Measurements from ENCODE around the gene ZNF467. TPM values are rescaled to one million over a fixed set of nuclear protein-coding genes. Genes with fewer than 3 reads are reported as not detected.

Gene ZNF467
- total RNA-seq, 2 donors from 2014 or later = 0.91 to 2.5 TPM

DNA sequence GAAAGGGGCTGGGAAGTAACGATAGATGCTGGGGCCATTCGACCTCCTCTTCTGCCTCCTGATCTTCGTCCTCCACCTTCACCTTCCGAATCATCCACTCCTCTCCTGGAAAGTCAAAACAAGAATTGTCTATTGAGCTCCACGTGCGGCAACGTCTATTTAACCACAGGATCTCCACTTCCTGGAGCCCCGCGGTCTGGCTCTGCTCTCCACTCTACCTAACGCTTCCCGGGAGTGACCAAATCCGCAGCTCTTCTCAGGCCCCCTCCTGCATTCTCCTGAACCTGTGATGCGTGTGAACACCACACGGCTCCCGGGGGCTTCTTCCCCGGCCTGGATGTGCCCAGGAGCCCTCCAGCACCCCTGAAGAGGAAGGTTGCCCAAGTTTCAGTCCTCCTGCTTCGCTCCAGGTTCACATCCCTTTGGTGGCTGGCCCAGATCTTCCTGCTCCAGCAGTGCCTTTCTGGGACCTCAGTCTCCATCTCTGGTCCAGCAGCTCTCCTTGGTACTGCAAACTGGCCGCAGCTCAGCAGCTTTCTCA lies 7.2 kb downstream of the ZNF467 start:
- no peak overlapping the region for H3K27ac Mint-ChIP-seq
- peaks cover 100% of the 10 kb centered on the region for H3K27me3 Mint-ChIP-seq (ENCODE audit: insufficient read depth)
- Histone ChIP-seq H3K27me3 (ENCODE audit: control insufficient read depth, insufficient read depth, low read length, poor library complexity, severe bottlenecking) (peaks cover 100% of the 10 kb centered on the region), H3K4me3 (ENCODE audit: low read length) (peak overlapping the region; percentile 58), H3K4me1 (ENCODE audit: control insufficient read depth, insufficient read depth, low read length) (no peaks in the 10 kb centered on the region), H3K9ac (ENCODE audit: extremely low read depth, low read length, poor library complexity, severe bottlenecking) (no peak overlapping the region), H3K9me3 (ENCODE audit: control insufficient read depth, low read length) (no peaks in the 10 kb centered on the region), H3K27ac (ENCODE audit: low read depth, low read length) (no peak overlapping the region), H3K36me3 (ENCODE audit: control insufficient read depth, insufficient read depth, low read length) (no peaks in the 10 kb centered on the region)
- H3K9me3 Mint-ChIP-seq = no peaks in the 10 kb centered on the region
- TF ChIP-seq, protein P1, sequence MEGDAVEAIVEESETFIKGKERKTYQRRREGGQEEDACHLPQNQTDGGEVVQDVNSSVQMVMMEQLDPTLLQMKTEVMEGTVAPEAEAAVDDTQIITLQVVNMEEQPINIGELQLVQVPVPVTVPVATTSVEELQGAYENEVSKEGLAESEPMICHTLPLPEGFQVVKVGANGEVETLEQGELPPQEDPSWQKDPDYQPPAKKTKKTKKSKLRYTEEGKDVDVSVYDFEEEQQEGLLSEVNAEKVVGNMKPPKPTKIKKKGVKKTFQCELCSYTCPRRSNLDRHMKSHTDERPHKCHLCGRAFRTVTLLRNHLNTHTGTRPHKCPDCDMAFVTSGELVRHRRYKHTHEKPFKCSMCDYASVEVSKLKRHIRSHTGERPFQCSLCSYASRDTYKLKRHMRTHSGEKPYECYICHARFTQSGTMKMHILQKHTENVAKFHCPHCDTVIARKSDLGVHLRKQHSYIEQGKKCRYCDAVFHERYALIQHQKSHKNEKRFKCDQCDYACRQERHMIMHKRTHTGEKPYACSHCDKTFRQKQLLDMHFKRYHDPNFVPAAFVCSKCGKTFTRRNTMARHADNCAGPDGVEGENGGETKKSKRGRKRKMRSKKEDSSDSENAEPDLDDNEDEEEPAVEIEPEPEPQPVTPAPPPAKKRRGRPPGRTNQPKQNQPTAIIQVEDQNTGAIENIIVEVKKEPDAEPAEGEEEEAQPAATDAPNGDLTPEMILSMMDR (conservative IDR thresholded peaks at IDR 0.05) = no peak
- 34 to 48% methylated on average over 8 to 18 of the region's 18 CpGs for WGBS, 2 experiments (ENCODE audit: insufficient coverage in 1 of 2, insufficient read length in 1 of 2)
- H3K4me1 Mint-ChIP-seq = peaks cover 11% of the 10 kb centered on the region
- DNase-seq = peak; percentile 56
- H3K36me3 Mint-ChIP-seq (ENCODE audit: low read depth) = no peaks in the 10 kb centered on the region
- H3K4me3 Mint-ChIP-seq = peak overlapping the region; percentile 35

DNA sequence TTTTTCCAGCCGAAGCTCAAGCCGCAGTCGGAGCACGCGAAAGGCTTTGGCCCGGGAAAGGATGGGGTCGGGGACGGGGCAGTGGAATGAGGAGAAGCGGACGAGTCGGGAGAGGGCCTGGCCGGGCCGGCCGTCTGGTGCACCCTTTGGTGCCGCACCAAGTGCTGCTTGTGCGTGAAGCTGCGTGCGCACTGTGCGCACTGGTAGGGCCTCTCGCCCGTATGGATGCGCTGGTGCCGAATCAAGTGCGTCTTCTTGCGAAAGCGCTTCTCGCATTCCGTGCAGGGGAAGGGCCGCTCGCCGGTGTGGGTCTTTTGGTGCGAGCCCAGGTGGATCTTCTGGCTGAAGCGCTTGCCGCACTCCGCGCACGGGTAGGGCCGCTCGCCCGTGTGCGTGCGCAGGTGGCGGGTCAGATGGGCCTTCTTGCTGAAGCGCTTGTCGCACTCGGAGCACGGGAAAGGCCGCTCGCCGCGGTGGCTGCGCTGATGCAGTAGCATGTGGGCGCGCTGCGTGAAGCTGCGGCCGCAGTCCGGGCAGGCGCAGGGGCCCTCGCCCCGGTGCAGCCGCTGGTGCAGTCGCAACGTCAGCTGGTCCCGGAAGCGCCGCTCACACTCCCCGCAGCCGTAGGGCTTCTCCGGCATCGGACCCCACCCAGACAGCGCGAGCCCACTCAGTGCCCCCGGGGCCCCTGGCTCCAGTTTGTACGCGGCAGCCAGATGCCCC lies 7.8 kb downstream of the ZNF467 start:
- 6% methylated on average over 26 to 76 of the region's 76 CpGs for WGBS, 2 experiments (ENCODE audit: insufficient coverage in 1 of 2, insufficient read length in 1 of 2)
- Histone ChIP-seq H3K36me3 (ENCODE audit: control insufficient read depth, insufficient read depth, low read length) (no peaks in the 10 kb centered on the region), H3K27me3 (ENCODE audit: control insufficient read depth, insufficient read depth, low read length, poor library complexity, severe bottlenecking) (peaks cover 100% of the 10 kb centered on the region), H3K27ac (ENCODE audit: low read depth, low read length) (no peak overlapping the region), H3K4me3 (ENCODE audit: low read length) (peak overlapping the region; percentile 58), H3K9ac (ENCODE audit: extremely low read depth, low read length, poor library complexity, severe bottlenecking) (no peak overlapping the region), H3K4me1 (ENCODE audit: control insufficient read depth, insufficient read depth, low read length) (no peaks in the 10 kb centered on the region), H3K9me3 (ENCODE audit: control insufficient read depth, low read length) (no peaks in the 10 kb centered on the region)
- TF ChIP-seq, protein P1 (conservative IDR thresholded peaks at IDR 0.05) = no peak
- Mint-ChIP-seq H3K9me3 (no peaks in the 10 kb centered on the region), H3K27me3 (ENCODE audit: insufficient read depth) (peaks cover 100% of the 10 kb centered on the region), H3K4me1 (peaks cover 8% of the 10 kb centered on the region), H3K4me3 (peak overlapping the region; percentile 35), H3K27ac (no peak overlapping the region), H3K36me3 (ENCODE audit: low read depth) (no peaks in the 10 kb centered on the region)
- DNase-seq = peak; percentile 77

DNA sequence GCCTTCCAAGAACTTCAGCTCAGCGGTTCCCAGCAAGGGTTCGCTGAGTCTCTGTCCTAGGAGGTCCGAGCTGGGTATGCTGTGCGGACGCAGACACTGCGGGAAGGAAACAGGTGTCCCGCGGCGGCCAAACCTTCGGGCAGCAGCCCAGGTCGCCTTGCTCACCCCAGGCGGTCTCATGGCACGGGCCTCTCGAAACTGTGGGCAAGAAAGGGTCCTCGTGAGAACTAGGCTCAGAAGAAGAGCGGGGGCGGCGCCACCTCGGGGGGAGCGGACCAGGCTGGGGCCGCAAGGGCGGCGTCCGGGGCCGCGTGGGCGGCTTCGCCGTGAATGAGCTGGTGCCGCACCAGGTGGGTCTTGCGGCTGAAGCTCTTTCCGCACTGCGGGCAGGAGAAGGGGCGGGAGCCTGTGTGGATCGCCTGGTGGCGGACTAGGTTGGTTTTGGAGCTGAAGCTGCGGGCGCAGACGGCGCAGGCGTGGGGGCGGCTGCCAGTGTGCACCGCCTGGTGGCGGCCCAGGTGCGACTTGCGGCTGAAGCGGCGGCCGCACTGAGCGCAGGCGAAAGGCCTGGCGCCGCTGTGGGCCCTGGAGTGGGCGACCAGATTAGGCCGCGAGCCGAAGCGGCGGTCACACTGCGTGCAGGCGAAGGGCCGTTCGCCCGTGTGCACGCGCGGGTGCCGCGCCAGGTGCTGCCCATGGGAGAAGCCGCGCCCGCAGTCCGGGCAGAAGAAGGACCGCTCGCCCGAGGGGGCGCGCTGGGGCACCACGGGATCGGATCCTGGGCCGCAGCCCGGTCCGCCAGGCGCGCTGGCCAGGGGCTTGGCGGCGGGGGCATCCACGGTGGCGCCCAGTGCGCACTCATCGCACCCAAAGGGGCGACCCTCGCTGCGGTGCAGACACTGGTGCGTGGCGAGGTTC lies 8.6 kb downstream of the ZNF467 start:
- Histone ChIP-seq H3K36me3 (ENCODE audit: control insufficient read depth, insufficient read depth, low read length) (no peaks in the 10 kb centered on the region), H3K4me3 (ENCODE audit: low read length) (peak overlapping the region; percentile 58), H3K4me1 (ENCODE audit: control insufficient read depth, insufficient read depth, low read length) (no peaks in the 10 kb centered on the region), H3K27me3 (ENCODE audit: control insufficient read depth, insufficient read depth, low read length, poor library complexity, severe bottlenecking) (peaks cover 95% of the 10 kb centered on the region), H3K9me3 (ENCODE audit: control insufficient read depth, low read length) (no peaks in the 10 kb centered on the region), H3K9ac (ENCODE audit: extremely low read depth, low read length, poor library complexity, severe bottlenecking) (no peak overlapping the region), H3K27ac (ENCODE audit: low read depth, low read length) (no peak overlapping the region)
- peaks cover 100% of the 10 kb centered on the region for H3K27me3 Mint-ChIP-seq (ENCODE audit: insufficient read depth)
- peaks cover 8% of the 10 kb centered on the region for H3K4me1 Mint-ChIP-seq
- TF ChIP-seq, protein P1 (conservative IDR thresholded peaks at IDR 0.05) = peak; percentile 74
- peak overlapping the region; percentile 48 for H3K4me3 Mint-ChIP-seq
- DNase-seq = peak; percentile 90
- 4 to 10% methylated on average over 20 to 96 of the region's 96 CpGs for whole genome bisulfite sequencing, 2 experiments (ENCODE audit: insufficient coverage in 1 of 2, insufficient read length in 1 of 2)
- no peaks in the 10 kb centered on the region for H3K9me3 Mint-ChIP-seq
- no peaks in the 10 kb centered on the region for H3K36me3 Mint-ChIP-seq (ENCODE audit: low read depth)
- no peak overlapping the region for H3K27ac Mint-ChIP-seq

Data from endodermal cell (in vitro differentiated cells).